GM23248 (cell line): ENCODE data around the gene SNTG2.

ENCODE experiments used
- EZH2 ChIP-seq: fragments of 200-600 bp; sonication (generic); IDR thresholded peaks from 2 replicates; pipeline ENCODE4 v1.6.1; 2018; ENCODE audit warnings: antibody characterized with exemption, mild to moderate bottlenecking; ENCODE audit not compliant: insufficient read depth, poor library complexity, severe bottlenecking
- EZH2phosphoT487 ChIP-seq: fragments of 200-600 bp; sonication (generic); IDR thresholded peaks from 2 replicates; pipeline ENCODE4 v1.6.1; 2018; ENCODE audit warnings: antibody characterized with exemption, moderate library complexity, mild to moderate bottlenecking, low read depth; ENCODE audit not compliant: insufficient read depth

- TF ChIP-seq EZH2 (no peak), EZH2phosphoT487 (no peak)
These were observed 206.5 kb downstream of the SNTG2 start for GRCh38 chr2:1157107-1157506.
